CD14-positive monocyte (primary cell): ENCODE measurements around the gene DLEC1. TPM values are rescaled to one million over a fixed set of nuclear protein-coding genes. Genes with fewer than 3 reads are reported as not detected.

Experiments used
- DNase-seq, 3 donors: peaks; one replicate each; pipeline ENCODE4 v3.0.0-alpha.2; 2011 to 2022
- H2AFZ ChIP-seq: 2 replicates; pipeline ENCODE4 v1.6.0; 2012; ENCODE audit warnings: mild to moderate bottlenecking, low read depth, low read length, inconsistent platforms; ENCODE audit not compliant: insufficient read depth, poor library complexity, severe bottlenecking
- H3K27ac ChIP-seq, 2 donors: 1 replicate in 1 of 2; 2 replicates in 1 of 2; pipeline ENCODE4 v1.5.1; 2012 to 2013; ENCODE audit warnings: low read length in 2 of 2, control low read depth in 1 of 2, inconsistent platforms in 1 of 2, low read depth in 1 of 2, mild to moderate bottlenecking in 1 of 2
- H3K27me3 ChIP-seq, 2 donors: one replicate each; pipeline versions ENCODE4 v1.6.0 to v1.6.1; 2011 to 2013; ENCODE audit warnings: low read length in 2 of 2; ENCODE audit not compliant: control insufficient read depth in 2 of 2, insufficient read depth in 2 of 2
- H3K36me3 ChIP-seq, 2 donors: replicated peaks in 1 of 2; 1 replicate in 1 of 2; 2 replicates in 1 of 2; pipeline versions ENCODE4 v1.5.1 to v1.6.1; 2012 to 2013; ENCODE audit warnings: low read length in 2 of 2, control low read depth in 1 of 2, inconsistent platforms in 1 of 2, mild to moderate bottlenecking in 1 of 2; ENCODE audit not compliant: insufficient read depth in 2 of 2, control insufficient read depth in 1 of 2
- H3K4me1 ChIP-seq, 2 donors: 1 replicate in 1 of 2; 2 replicates in 1 of 2; pipeline versions ENCODE4 v1.5.1 to v1.6.1; 2012 to 2013; ENCODE audit warnings: low read length in 2 of 2, control low read depth in 1 of 2, inconsistent platforms in 1 of 2, mild to moderate bottlenecking in 1 of 2, moderate library complexity in 1 of 2; ENCODE audit not compliant: insufficient read depth in 2 of 2, control insufficient read depth in 1 of 2
- H3K4me2 ChIP-seq: replicated peaks from 2 replicates; pipeline ENCODE3; 2012; ENCODE audit warnings: low read length, moderate library complexity, mild to moderate bottlenecking; ENCODE audit not compliant: poor library complexity, severe bottlenecking; ENCODE audit errors: extremely low read depth
- H3K4me3 ChIP-seq, 3 experiments: fragments of 200-600 bp in 1 of 3; sonication (generic) in 1 of 3; replicated peaks in 1 of 3; 1 replicate in 2 of 3; 2 replicates in 1 of 3; pipeline ENCODE4 v1.5.1; 2011 to 2013; ENCODE audit warnings: low read length in 3 of 3, mild to moderate bottlenecking in 3 of 3, control low read depth in 2 of 3, low read depth in 2 of 3, inconsistent platforms in 1 of 3, moderate library complexity in 1 of 3
- H3K79me2 ChIP-seq: 2 replicates; pipeline ENCODE4 v1.6.0; 2012; ENCODE audit warnings: mild to moderate bottlenecking, control low read depth, inconsistent platforms, low read length, moderate library complexity; ENCODE audit not compliant: insufficient read depth
- H3K9ac ChIP-seq: 2 replicates; pipeline ENCODE4 v1.6.0; 2017; ENCODE audit warnings: low read length, mild to moderate bottlenecking; ENCODE audit not compliant: insufficient read depth, poor library complexity, severe bottlenecking
- H3K9me3 ChIP-seq, 2 donors: replicated peaks in 1 of 2; 1 replicate in 1 of 2; 2 replicates in 1 of 2; pipeline versions ENCODE4 v1.5.1 to v1.6.1; 2012 to 2013; ENCODE audit warnings: low read length in 2 of 2, control low read depth in 1 of 2; ENCODE audit not compliant: control insufficient read depth in 1 of 2, insufficient read depth in 1 of 2
- H4K20me1 ChIP-seq: 2 replicates; pipeline ENCODE4 v1.6.0; 2012; ENCODE audit warnings: mild to moderate bottlenecking, low read length, control low read depth, moderate library complexity; ENCODE audit not compliant: insufficient read depth
- H3K27ac Mint-ChIP-seq, 7 donors: one replicate each; pipeline ENCODE4 v1.8.0; 2020; ENCODE audit warnings: mild to moderate bottlenecking in 7 of 7, mixed read lengths in 7 of 7, moderate library complexity in 6 of 7, inconsistent platforms in 2 of 7
- H3K27me3 Mint-ChIP-seq, 3 donors: one replicate each; pipeline ENCODE4 v1.8.0; 2021 to 2022; ENCODE audit warnings: low read depth in 3 of 3, mild to moderate bottlenecking in 3 of 3, mixed read lengths in 3 of 3, moderate library complexity in 3 of 3, inconsistent platforms in 1 of 3
- H3K36me3 Mint-ChIP-seq, 2 donors: one replicate each; pipeline ENCODE4 v1.8.0; 2020; ENCODE audit warnings: mixed read lengths in 2 of 2, inconsistent platforms in 1 of 2, mild to moderate bottlenecking in 1 of 2
- H3K4me1 Mint-ChIP-seq: one replicate; pipeline ENCODE4 v1.8.0; 2020; ENCODE audit warnings: mild to moderate bottlenecking, mixed read lengths
- H3K4me3 Mint-ChIP-seq, 2 donors: one replicate each; pipeline ENCODE4 v1.8.0; 2020; ENCODE audit warnings: mild to moderate bottlenecking in 2 of 2, mixed read lengths in 2 of 2, moderate library complexity in 1 of 2
- H3K9me3 Mint-ChIP-seq, 7 donors: one replicate each; pipeline ENCODE4 v1.8.0; 2020 to 2022; ENCODE audit warnings: mixed read lengths in 7 of 7, mild to moderate bottlenecking in 6 of 7, moderate library complexity in 6 of 7, inconsistent platforms in 2 of 7
- WGBS: methylation state at CpG from one replicate; pipeline ENCODE4 v1.1.5; 2013; ENCODE audit warnings: missing lambda C conversion rate; ENCODE audit not compliant: insufficient coverage; 5-methylcytosine and 5-hydroxymethylcytosine counted together
- intact Hi-C, 2 donors: fragments of 100-400 bp; cut with micrococcal nuclease; formaldehyde crosslinking; loops; one replicate each; pipeline versions ENCODE4 v1.15.0 to v1.15.1; 2023
- polyA plus RNA-seq, 3 donors: library from polyadenylated mRNA; depleted of rRNA in 1 of 3; unstranded in 2 of 3; stranded (reverse) in 1 of 3; fragments of 300-500 nt in 2 of 3; fragments of >200 nt in 1 of 3; fragmentation: Illumina TruSeq in 2 of 3; gene quantifications; 1 replicate in 2 of 3; 2 replicates in 1 of 3; pipeline ENCODE4 v1.2.3, GENCODE V29; 2012 to 2021
- TF ChIP-seq, protein P1 (sequence below): fragments of 200-600 bp; IDR thresholded peaks from one replicate; pipeline ENCODE4 v1.8.0; 2022; ENCODE audit warnings: antibody characterized with exemption, mild to moderate bottlenecking

DLEC1 gene
- polyA plus RNA-seq, 3 donors: 0.11 to 0.81 (median 0.14) TPM

DNA sequence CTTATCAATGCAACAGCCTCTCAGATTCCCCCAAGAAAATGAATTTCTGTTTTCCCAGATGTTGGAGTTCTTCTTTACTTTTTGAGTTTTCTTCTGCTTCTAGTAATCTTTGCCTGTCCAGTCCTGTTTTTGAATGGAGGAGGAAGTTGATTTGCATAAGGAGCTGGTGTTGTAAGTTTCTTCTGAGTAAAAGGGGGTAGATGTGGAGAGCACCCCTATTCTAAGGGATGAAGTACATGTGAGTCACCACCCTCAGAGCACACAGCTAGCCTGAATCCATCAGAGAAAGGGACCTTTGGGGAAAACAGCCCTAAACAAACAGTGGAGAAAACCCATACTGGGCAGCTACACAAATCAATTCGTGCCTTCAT is 63.4 kb downstream of the DLEC1 start:
- Mint-ChIP-seq H3K27me3 (peaks cover 1 to 7% (median 4%) of the 10 kb centered on the region in 3 donors), H3K4me1 (peaks cover 36% of the 10 kb centered on the region), H3K27ac (peak overlapping the region; percentile 47 to 79 (median 70)), H3K36me3 (peaks cover 0 to 2% of the 10 kb centered on the region in 2 donors), H3K4me3 (peak overlapping the region in 1 of 2 donors; percentile 73), H3K9me3 (peaks cover 0 to 9% (median 4%) of the 10 kb centered on the region in 7 donors)
- Histone ChIP-seq H3K4me3 (peak overlapping the region in 1 of 3 experiments; percentile 18), H3K9me3 (no peaks in the 10 kb centered on the region), H3K27ac (peak overlapping the region in 1 of 2 donors; percentile 60), H3K36me3 (no peaks in the 10 kb centered on the region), H4K20me1 (no peaks in the 10 kb centered on the region), H3K79me2 (no peaks in the 10 kb centered on the region), H3K9ac (no peak overlapping the region), H3K4me1 (peaks cover 28 to 31% of the 10 kb centered on the region in 2 donors), H3K27me3 (no peaks in the 10 kb centered on the region), H2AFZ (no peak overlapping the region), H3K4me2 (peak overlapping the region; percentile 52)
- WGBS: no CpG with 5 or more reads among the region's 1 CpG
- peak; percentile 58 to 90 (median 67) for DNase-seq
- intact Hi-C loops: no loop called here
- TF ChIP-seq, protein P1, sequence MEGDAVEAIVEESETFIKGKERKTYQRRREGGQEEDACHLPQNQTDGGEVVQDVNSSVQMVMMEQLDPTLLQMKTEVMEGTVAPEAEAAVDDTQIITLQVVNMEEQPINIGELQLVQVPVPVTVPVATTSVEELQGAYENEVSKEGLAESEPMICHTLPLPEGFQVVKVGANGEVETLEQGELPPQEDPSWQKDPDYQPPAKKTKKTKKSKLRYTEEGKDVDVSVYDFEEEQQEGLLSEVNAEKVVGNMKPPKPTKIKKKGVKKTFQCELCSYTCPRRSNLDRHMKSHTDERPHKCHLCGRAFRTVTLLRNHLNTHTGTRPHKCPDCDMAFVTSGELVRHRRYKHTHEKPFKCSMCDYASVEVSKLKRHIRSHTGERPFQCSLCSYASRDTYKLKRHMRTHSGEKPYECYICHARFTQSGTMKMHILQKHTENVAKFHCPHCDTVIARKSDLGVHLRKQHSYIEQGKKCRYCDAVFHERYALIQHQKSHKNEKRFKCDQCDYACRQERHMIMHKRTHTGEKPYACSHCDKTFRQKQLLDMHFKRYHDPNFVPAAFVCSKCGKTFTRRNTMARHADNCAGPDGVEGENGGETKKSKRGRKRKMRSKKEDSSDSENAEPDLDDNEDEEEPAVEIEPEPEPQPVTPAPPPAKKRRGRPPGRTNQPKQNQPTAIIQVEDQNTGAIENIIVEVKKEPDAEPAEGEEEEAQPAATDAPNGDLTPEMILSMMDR: no peak

DNA sequence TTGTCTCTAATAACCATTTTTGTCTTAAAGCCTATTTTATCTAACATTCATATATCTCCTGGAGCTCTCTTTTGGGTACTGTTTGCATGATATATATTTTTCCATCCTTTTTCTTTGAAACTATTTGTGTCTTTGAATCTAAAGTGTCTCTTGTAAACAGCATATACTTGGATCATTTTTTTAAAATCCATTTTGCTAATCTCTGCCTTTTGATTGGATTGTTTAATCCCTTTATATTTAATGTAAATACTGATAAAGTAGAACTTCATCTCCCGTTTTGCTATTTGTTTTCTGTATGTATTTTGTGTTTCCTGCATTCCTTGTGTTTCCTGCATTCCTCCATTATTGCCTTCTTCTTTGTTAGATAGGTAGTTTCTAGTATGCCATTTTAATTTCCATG is 66.5 kb downstream of the DLEC1 start:
- H3K27me3 Mint-ChIP-seq: peaks cover 1 to 8% (median 3%) of the 10 kb centered on the region in 3 donors
- peaks cover 59% of the 10 kb centered on the region for H3K4me1 Mint-ChIP-seq
- H3K4me1 ChIP-seq: peaks cover 51 to 55% of the 10 kb centered on the region in 2 donors
- intact Hi-C loops: no loop called here
- WGBS: no CpG with 5 or more reads among the region's 1 CpG
- no peaks in the 10 kb centered on the region for H3K79me2 ChIP-seq
- no peak overlapping the region for H3K9ac ChIP-seq
- no peak overlapping the region for H3K4me2 ChIP-seq
- TF ChIP-seq, protein P1: no peak
- no peak overlapping the region for H3K4me3 Mint-ChIP-seq
- H3K9me3 Mint-ChIP-seq: peaks cover 0 to 9% (median 4%) of the 10 kb centered on the region in 7 donors
- peaks cover 2 to 5% of the 10 kb centered on the region in 2 donors for H3K36me3 Mint-ChIP-seq
- H3K9me3 ChIP-seq: no peaks in the 10 kb centered on the region
- no peak overlapping the region for H3K27ac ChIP-seq
- no peaks in the 10 kb centered on the region for H3K36me3 ChIP-seq
- H3K4me3 ChIP-seq: no peak overlapping the region
- no peaks in the 10 kb centered on the region for H3K27me3 ChIP-seq
- no peak overlapping the region for H3K27ac Mint-ChIP-seq
- H4K20me1 ChIP-seq: no peaks in the 10 kb centered on the region
- DNase-seq: no peak
- no peak overlapping the region for H2AFZ ChIP-seq
